IPS DF 4.7 (cell line): Measurements from ENCODE around the gene RCBTB2.

Source experiments
- DNase-seq: peaks from one replicate; pipeline ENCODE4 v3.0.0-alpha.2; 2013; ENCODE audit warnings: low spot score; ENCODE audit errors: extremely low read depth

The RCBTB2 gene

DNA sequence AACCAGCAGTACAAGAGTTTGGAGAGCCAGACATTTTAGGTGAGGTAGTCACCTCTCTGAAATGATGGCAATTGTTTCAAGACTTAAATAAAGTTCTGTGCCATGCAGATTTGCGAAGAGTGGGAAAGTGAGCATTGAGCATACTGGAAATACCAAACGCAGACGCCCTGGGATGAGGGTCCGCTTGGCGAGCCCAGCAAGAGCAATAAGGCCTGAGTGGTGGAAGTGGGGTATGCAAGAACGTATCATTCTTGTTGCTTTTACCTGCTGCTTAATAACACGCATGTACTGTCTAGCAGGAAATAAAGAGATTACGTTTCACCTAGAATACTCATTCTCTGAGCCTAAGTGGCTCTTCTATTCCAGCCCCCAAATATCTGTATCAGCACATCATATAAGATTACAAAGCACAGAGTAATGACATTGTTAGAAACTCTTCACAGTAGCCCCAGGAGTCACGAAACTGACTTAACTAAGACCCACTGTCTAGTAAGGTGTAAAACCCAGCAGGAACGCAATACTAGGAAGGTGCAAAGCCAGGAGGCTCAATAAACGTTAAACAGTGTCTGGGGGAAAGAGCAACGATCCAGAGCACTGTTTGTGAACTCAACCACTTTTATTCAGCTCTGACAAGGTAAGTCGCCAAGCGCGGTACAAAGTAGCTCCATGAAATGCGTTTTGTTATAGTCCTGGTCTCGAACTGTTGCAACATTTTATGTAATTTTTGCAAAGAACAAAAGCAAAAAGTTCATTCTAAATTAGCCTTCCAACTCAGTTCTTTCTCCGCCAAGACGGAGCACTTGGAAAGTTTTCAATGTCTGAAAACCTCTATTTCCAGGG lies 1.2 kb downstream of the RCBTB2 start:
- DNase-seq: no peak

DNA sequence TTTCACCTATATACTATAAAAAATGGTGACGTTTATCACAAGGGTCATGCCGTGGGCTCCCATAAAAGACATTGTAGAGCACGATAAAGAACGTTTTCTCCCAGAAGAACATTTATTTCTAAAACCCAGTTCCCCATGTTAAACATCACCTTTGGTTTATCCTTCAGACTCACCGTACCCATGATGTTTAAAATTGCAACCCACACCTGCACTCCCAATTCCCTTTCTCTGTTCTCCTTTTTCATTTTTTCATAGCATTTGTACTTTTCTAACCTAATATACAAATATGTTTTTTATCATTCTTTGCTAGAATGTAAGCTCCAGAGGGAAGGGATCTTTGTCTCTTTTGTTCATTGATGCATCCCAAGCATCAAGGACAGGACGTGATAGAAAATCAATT lies 2.0 kb downstream of the RCBTB2 start:
- no peak for DNase-seq

DNA sequence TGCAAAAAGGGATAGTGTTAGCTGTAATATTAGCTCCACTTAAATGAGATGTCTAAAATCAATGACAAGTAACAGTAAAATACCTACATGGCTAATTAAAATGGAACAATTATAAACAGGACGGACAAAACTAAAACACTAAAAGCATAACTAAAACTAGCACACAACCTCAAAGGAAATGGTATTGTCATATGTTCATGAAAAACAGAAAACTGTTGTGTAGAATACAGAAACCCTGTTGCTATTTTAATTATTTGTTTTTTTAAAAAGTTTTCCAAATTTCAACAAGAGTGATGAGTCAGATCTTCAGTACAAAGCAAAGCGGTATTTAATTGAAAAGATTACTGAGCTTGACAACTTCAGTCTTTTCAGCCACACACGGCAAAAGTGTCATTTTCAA lies 4.2 kb downstream of the RCBTB2 start:
- no peak for DNase-seq

DNA sequence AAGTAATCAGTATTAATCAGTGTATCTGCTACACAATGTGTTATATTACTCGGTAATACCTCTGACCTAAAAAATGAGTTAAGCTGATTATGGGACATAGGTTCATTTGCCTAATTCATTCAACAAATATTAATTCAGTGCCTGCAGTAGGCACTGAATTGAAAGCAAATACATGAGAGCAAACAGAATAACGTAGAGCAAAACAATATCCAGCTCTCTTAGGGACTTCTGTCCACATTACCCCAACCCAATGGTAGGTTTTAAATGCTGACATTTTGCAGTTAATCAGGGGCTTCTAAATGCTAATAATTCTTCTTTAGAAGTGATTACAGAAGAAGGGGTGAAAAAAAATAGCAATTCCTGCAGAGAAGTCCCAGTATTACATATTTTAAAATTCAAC lies 4.9 kb downstream of the RCBTB2 start:
- no peak for DNase-seq

DNA sequence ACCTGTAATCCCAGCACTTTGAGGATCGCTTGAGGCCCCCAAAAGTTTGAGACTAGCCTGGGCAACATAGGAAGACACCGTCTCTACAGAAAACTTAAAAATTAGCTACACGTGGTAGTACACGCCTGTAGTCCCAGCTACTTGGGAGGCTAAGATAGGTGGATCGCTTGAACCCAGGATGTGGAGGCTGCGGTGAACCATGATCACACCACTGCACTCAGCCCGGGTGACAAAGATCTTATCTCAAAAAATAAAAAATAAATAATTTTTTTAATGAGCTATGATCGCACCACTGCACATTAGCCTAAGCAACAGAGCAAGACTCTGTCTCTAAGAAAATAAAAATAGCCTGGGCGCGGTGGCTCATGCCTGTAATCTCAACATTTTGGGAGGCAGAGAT lies 6.6 kb downstream of the RCBTB2 start:
- DNase-seq: no peak

DNA sequence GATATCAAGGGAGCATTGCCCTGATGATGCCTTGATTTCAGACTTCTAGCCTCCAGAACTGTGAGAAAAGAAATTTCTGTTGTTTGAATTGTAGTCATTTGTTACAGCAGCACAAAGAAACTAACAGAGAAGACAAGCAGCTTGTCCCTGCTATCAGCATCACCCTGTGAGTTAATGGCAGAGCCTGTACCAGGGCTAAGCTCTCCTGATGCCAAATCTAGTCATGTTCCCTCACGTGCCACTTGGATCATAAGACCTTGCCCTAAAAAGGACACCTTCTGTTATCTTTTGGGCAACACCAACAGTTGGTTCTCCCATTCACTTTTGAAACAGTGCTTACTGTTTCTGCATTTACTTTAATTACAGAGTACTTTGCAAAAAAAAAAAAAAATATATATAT lies 14.8 kb downstream of the RCBTB2 start:
- no peak for DNase-seq

DNA sequence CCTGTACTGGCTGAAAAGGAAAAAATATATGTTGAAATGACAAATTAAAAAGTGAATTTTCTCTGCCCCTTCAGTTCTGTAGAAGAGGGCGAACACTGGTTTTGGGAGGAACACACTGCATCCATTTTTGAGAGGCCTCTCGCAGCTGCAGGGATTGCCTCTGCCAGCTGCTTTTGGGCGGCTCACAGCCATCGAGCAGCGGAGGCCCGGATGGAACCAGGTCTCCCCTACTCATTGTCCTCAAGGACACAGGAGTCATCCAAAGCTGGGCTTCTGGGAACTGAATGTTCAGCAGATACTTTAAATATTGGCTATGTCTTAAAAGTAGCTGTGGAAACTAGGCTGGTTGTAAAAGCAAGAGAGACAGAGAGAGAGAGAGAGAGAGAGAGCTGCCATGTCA lies 17.1 kb downstream of the RCBTB2 start:
- DNase-seq: no peak

DNA sequence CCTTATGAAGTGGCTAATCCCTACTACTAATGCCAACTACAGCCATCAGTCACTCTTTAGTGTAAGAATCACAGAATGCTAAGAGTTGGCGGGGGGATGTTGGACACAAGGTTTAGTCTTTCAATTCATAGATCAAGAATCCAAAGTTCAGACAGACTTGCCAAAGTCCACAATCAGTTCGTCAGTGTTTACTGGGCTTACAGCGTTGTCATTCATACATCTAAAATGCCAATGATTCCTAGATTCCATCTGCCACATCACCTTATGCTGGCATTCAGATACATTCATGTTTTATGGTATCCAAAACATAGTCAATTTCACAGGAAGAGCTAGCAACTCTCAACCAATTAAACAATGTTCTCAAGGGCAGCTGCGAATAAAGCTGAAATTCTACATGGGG lies 18.1 kb downstream of the RCBTB2 start:
- no peak for DNase-seq

DNA sequence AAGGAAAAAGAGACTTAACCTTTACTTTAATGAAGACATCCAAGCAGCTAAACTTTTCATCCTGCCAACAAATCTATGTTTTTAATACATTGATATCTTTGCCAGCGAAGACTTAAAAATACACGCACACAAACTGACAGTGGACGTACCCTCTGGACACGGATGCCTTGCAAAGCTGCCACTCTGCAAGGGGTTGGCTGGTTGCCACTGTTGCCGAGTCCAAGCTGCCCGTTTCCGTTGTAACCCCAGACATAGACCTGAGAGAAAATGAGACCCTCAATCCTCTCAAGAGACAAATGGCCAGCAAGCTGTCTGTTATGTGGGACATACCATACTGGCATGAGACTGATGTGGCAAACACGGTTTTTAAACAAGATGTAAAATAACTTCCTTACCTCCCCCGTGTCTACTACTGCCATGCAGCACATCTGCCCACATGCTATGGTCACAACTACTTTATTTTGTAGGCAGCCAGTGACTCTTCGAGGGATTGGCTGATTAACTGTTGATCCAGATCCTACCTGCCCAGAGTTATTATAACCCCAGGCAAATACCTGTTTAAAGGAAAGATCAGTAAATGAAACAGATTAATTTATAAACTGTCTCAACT lies 21.2 kb downstream of the RCBTB2 start:
- DNase-seq: no peak

DNA sequence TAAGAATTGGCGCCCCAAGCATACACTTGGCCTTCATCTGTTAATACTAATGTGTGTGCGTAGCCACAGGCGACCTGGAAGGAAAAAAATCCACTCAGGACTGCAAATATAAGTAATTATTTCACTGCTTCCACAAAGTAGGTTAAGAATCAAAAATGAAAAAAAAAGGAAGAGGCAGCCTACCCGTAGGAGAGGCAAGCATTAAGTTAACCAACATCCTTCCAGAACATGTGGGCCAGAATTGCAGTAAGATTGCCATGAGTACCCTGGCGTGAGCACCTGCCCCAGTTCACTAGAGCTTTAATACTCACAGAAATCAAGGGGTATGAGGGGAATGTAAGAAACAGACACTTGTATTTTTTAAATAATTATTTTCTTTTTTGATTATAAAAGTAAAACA lies 22.2 kb downstream of the RCBTB2 start:
- no peak for DNase-seq

DNA sequence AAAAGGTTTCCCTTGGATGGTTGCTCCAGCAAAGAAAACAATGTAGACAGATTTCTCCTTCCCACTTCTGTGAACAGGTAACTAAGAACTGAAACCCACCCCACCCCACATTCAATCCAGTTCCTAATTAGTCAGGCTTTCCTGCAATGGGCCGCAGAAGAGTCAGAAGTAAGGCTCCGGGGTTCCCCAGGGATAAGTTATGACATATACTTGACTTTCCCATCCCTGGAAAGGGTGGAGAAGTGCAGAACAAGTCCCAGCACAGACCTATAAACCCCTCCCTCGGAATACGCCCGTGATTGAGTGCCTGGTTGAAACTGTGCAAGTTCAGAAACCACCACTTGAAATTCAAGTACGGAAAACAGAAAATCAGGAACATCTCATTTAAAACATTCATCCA lies 24.9 kb downstream of the RCBTB2 start:
- DNase-seq: no peak

DNA sequence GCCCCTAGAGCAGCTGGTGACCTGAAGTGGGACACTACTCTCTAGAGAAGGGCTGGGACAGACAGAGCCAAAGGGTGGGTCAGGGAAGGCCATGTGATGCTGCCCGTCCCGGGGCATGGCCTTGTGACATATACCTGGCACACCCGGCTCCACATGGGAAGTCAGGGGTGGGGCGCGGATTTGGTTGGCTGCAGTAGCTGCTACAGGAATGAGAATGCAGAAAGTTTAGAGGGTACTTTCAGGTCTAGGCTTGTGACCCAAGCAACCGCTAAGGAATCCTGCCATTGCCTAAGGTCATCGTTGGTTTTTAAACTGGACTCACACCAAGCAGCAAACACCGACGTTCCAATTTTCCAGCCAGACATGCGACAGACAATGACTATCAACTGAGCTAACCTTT lies 25.9 kb downstream of the RCBTB2 start:
- DNase-seq: no peak

DNA sequence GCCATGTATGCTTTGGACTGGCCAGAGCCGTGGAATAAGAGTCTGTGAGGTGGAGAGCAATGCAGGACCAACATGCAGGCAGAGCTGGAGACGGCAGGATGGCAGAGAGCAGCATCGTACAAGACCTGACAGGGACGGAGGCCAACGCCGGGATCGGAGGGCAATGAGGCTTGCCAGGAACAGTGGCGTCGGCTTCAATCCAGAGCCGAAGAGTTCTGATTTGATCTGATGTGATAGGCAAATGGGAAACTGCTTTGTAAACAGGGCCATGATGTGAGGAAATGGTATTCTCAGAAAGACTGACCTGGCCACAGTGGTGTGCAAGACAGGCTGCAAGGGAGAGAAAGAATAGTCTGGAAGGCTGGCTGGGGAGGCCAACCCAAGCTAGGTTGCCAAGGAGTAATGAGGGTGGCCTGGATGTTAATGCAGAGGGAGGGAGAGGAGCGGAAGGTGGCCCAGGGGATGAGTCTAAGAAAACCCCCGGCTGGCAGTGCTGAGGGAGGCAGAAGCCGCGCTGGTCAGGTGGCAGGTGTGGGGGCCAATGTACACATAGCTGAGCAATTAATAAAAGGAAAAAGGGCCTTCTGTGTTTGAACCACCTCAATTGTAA lies 26.7 kb downstream of the RCBTB2 start:
- DNase-seq: no peak

DNA sequence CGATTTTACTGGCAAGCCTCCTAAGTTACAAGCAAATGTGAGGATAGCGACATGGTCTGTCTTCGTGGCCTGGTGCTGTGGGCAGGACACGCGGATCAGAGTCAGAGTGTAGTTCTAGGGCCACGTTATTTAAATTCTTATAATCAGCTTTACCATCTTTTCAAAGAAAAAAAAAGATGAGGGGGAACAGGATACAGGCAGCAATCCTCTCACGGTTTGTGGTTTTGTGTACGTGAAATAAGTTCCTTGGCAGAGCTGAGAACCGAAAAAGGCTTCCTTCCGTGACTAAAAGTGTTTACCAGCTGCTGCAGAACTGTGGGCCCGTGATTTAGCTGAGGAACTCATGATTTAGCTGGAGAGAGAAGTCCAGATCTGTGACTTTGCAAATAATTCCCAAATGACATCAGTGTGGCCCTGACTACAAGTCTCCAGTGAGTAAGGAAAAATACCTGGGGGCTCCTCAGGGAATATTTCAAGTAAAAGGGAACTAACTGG lies 27.2 kb downstream of the RCBTB2 start:
- DNase-seq: no peak

DNA sequence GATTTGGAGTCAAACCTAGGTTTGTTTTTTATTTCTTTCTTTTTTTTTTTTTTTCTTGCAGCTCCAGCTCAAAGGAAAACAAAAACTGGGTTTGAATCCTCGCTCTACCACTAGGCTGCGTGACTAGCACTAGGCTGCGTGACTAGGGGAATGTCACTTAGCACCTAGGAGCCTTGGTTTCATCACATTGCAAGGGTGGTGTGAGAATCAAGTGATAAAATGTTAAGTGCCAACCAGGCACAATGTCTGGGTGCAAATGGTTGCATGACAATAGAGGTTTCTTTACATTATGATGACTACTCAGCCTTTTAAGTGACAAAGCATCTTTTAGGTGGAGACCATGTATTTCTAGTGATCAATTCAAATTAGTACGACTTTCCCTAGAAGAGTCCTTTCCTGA lies 27.9 kb downstream of the RCBTB2 start:
- no peak for DNase-seq

DNA sequence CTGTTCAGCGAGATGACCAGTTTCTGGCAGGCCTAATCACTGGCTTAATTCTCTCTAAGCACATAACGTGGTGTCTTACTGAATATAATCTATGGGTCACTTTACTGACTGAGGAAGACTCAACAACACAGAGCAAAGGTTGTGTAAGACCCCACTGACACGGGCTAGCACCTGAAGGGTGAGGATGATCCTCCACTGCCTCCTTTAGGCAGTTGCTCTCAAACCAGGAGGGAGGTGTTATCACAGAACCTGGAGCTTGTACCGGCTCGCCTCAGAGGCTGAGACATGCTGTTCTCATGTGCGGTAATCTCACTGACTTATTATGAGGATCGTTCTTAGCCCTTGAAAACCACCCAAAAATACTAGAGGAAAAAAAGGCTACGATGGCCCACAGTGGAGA lies 28.3 kb downstream of the RCBTB2 start:
- no peak for DNase-seq

DNA sequence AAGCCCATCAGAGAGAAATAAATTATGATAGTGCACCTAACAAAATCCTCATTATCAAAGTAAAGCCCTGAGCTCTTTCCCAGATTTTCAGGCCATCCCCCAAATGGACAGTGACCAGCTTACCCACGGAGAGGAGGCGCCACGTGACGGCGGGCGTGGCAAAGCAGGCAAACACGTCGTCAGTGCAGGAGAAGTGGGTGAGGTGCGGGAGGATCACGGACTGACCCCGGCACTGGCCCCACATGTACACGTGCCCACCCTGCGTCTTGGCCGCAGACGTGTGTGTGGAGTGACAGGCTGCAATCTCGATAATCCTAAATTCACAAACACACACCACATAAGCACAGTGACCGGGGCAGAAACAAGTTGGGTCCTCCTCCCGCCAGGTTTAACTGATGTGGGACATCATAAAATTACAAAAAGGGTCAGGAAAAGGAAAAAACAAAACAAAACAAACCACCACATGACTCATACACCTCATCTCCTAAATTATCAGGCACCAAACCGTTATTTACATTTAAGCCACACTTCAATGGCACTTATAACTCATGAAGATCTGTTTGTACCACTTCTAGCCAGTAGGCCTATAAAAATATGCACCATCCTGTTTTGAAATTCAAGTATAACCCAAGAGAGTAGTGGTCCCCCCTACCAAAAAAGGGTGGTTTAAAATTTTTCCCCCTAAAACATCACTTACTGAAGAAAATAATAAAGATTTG lies 30.1 kb downstream of the RCBTB2 start:
- no peak for DNase-seq

DNA sequence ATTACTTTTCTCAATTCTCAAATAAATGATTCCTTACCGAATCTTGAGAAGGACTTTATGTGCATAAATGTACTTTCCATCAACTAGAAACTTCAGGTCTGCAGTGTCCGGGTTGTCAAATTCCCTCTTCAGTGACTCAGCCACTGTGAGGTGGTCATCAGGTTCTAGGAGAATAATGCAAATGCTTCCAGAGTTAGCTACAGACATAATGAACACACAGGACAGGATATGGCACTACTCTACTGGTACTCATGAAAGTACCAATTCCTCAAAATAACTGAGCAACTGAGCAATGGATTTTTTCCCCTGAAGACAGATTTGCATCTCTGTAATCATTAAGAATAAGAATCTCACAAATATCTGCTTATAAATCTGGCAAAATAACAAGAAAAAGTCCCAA lies 31.2 kb downstream of the RCBTB2 start:
- no peak for DNase-seq

DNA sequence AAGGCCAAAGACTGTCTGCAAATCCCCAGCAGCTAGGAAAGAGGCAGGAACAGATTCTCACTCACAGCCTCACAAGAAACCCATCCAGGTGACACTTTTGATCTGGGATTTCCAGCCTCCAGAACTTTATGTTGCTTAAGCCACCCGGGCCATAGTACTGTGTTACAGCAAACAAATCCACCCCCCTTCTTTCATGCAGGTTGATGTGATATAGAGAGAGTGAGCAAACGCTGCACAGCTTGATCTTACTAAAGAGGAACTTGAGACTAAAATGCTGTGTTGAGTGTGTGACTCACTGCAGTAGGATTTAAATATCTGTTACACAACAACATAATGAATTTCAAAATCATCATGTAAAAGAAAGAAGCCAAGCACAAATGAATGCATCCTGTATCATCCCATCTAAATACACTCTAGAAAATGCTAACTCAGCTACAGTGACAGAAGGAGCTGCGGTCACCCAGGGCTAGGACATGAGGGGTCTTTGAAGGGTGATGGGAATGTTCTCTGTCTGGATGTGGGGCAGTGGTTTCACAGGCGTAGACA lies 32.2 kb downstream of the RCBTB2 start:
- no peak for DNase-seq

DNA sequence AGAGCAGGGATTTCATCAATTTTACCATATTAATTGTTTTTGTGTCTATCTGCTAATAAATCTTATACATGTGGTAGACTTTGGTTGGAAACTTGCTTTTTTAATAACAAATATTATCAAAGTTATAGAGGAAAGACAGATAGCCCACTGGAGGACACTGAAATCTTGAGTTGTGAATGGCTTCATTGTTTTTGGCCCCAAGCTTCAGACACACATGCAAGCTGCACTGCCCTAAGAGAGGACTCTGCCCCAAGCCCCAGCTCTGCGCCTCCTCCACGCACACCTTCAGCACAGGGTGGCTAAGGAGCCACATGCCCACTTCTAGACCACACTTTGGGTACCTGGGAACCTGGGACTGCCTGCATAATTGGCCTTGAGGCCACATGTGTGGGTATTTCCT lies 35.2 kb downstream of the RCBTB2 start:
- no peak for DNase-seq

DNA sequence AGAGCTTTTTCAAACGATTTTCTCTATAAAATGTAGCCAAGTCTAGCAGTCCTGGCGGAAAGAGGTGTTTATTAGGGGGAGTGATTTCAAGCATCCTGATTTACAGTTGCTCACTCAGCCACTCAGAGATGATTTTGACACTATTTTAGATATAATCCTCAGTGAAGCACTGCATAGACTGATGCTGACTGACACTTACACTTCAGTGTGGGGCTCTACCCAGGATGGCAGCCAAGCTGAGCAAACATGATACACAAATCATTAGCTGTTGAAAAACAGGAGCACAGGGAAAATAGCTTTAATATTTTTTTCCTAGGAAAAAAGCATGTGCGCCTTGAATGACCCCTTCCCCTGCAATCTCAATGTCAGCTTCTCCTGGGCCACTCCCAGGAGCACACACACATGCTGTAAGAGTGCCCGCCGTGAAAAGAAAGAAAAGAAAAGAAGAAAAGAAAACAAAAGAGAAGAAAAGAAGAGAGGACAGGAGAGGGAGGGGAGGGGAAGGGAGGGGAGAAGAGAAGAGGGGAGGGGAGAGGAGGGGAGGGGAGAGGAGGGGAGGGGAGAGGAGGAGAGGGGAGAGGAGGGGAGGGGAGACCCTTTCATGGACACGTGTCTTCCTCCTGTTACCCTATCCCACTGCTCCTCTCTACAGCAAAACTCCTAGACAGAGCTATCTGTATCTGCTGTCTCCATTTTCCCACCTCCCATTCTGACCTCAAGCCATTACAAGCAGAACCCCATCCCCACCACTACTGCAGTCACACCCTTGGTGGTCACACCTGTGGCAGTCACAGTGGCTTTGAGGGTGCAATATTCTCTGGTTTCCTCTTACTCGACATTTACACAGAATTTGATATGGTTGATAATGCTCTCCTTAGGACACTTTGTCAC lies 36.4 kb downstream of the RCBTB2 start:
- no peak for DNase-seq
